Neural crest cell (in vitro differentiated cells): ENCODE measurements around the gene FAM98A. TPM values are rescaled to one million over a fixed set of nuclear protein-coding genes. Genes with fewer than 3 reads are reported as not detected.

ENCODE experiments used
- DNase-seq: peaks from one replicate; pipeline ENCODE4 v3.0.0; 2021; ENCODE audit warnings: low read depth, mixed read lengths, low spot score
- H3K27ac Mint-ChIP-seq: one replicate; pipeline ENCODE4 v1.8.0; 2021; ENCODE audit warnings: mild to moderate bottlenecking, mixed read lengths; ENCODE audit not compliant: unreplicated experiment
- H3K27me3 Mint-ChIP-seq: 2 replicates; pipeline ENCODE4 v1.8.0; 2021; ENCODE audit warnings: low read depth, mild to moderate bottlenecking, mixed read lengths
- H3K36me3 Mint-ChIP-seq: 2 replicates; pipeline ENCODE4 v1.8.0; 2021; ENCODE audit warnings: low read depth, mild to moderate bottlenecking, mixed read lengths
- H3K4me1 Mint-ChIP-seq: 2 replicates; pipeline ENCODE4 v1.8.0; 2021; ENCODE audit warnings: mixed read lengths
- H3K4me3 Mint-ChIP-seq: one replicate; pipeline ENCODE4 v1.8.0; 2021; ENCODE audit warnings: mild to moderate bottlenecking, mixed read lengths
- H3K9me3 Mint-ChIP-seq: 2 replicates; pipeline ENCODE4 v1.8.0; 2021; ENCODE audit warnings: mixed read lengths
- CTCF ChIP-seq: fragments of 200-600 bp; sonication (generic); conservative IDR thresholded peaks from 2 replicates; pipeline ENCODE4 v1.5.0; 2021; ENCODE audit warnings: antibody characterized with exemption, mild to moderate bottlenecking
- total RNA-seq: library from RNA; stranded (reverse); gene quantifications from 2 replicates; pipeline ENCODE4 v1.2.1, GENCODE V29; 2021

FAM98A gene
- total RNA-seq, 1 donor from 2014 or later = 41.7 TPM

- Mint-ChIP-seq H3K9me3 (peaks cover 16% of the 10 kb centered on the region), H3K27ac (no peak overlapping the region), H3K4me3 (no peak overlapping the region), H3K4me1 (no peaks in the 10 kb centered on the region), H3K27me3 (no peaks in the 10 kb centered on the region), H3K36me3 (peaks cover 24% of the 10 kb centered on the region)
- TF ChIP-seq CTCF = no peak
- no peak for DNase-seq
These were observed 18.3 kb upstream of the FAM98A start for GRCh38 chr2:33617401-33617800.

- Mint-ChIP-seq H3K27ac (no peak overlapping the region), H3K4me3 (no peak overlapping the region), H3K27me3 (no peaks in the 10 kb centered on the region), H3K9me3 (peaks cover 16% of the 10 kb centered on the region), H3K36me3 (peaks cover 24% of the 10 kb centered on the region), H3K4me1 (no peaks in the 10 kb centered on the region)
- no peak for TF ChIP-seq CTCF
- DNase-seq = no peak
These were observed 17.8 kb upstream of the FAM98A start for GRCh38 chr2:33616873-33617272.

GRCh38 chr2:33614190-33614589 lies 15.1 kb upstream of the FAM98A start:
- no peaks in the 10 kb centered on the region for H3K4me1 Mint-ChIP-seq
- no peak for TF ChIP-seq CTCF
- no peaks in the 10 kb centered on the region for H3K27me3 Mint-ChIP-seq
- no peak for DNase-seq
- no peak overlapping the region for H3K27ac Mint-ChIP-seq
- no peak overlapping the region for H3K4me3 Mint-ChIP-seq
- peaks cover 15% of the 10 kb centered on the region for H3K9me3 Mint-ChIP-seq
- H3K36me3 Mint-ChIP-seq = peaks cover 17% of the 10 kb centered on the region

GRCh38 chr2:33607905-33608304 lies 8.8 kb upstream of the FAM98A start:
- Mint-ChIP-seq H3K27ac (no peak overlapping the region), H3K36me3 (peaks cover 3% of the 10 kb centered on the region), H3K27me3 (no peaks in the 10 kb centered on the region), H3K4me1 (peaks cover 18% of the 10 kb centered on the region), H3K9me3 (peaks cover 10% of the 10 kb centered on the region), H3K4me3 (no peak overlapping the region)
- no peak for DNase-seq
- TF ChIP-seq CTCF = no peak

GRCh38 chr2:33607251-33607721 lies 8.2 kb upstream of the FAM98A start:
- Mint-ChIP-seq H3K27me3 (no peaks in the 10 kb centered on the region), H3K9me3 (peaks cover 10% of the 10 kb centered on the region), H3K4me1 (peaks cover 18% of the 10 kb centered on the region), H3K36me3 (peaks cover 3% of the 10 kb centered on the region), H3K27ac (no peak overlapping the region), H3K4me3 (no peak overlapping the region)
- no peak for TF ChIP-seq CTCF
- no peak for DNase-seq

GRCh38 chr2:33606622-33607021 lies 7.5 kb upstream of the FAM98A start:
- TF ChIP-seq CTCF = no peak
- Mint-ChIP-seq H3K4me3 (no peak overlapping the region), H3K36me3 (peaks cover 3% of the 10 kb centered on the region), H3K27me3 (no peaks in the 10 kb centered on the region), H3K9me3 (peaks cover 10% of the 10 kb centered on the region), H3K27ac (no peak overlapping the region), H3K4me1 (peaks cover 18% of the 10 kb centered on the region)
- DNase-seq = no peak
